Fibroblast of lung (primary cell): ENCODE data around the gene CLCN4. TPM values are rescaled to one million over a fixed set of nuclear protein-coding genes. Genes with fewer than 3 reads are reported as not detected.

Experiments
- DNase-seq, 2 donors: peaks; one replicate each; pipeline versions ENCODE4 v3.0.0 to v3.0.0-alpha.2; 2010; ENCODE audit warnings: low read depth in 2 of 2
- H2AFZ ChIP-seq: 2 replicates; pipeline ENCODE4 v1.5.1; 2012; ENCODE audit warnings: low read length, control low read depth, inconsistent platforms
- H3K27ac ChIP-seq: 2 replicates; pipeline ENCODE4 v1.5.1; 2011; ENCODE audit warnings: low read length, control low read depth; ENCODE audit not compliant: insufficient read depth
- H3K27me3 ChIP-seq: 2 replicates; pipeline ENCODE4 v1.5.1; 2011; ENCODE audit warnings: mild to moderate bottlenecking, low read length; ENCODE audit not compliant: control insufficient read depth, insufficient read depth
- H3K36me3 ChIP-seq: 2 replicates; pipeline ENCODE4 v1.5.1; 2011; ENCODE audit warnings: low read length; ENCODE audit not compliant: control insufficient read depth, insufficient read depth
- H3K4me1 ChIP-seq: 2 replicates; pipeline ENCODE4 v1.5.1; 2011; ENCODE audit warnings: low read length; ENCODE audit not compliant: control insufficient read depth, insufficient read depth; ENCODE audit errors: extremely low read depth
- H3K4me2 ChIP-seq: 2 replicates; pipeline ENCODE4 v1.5.1; 2011; ENCODE audit warnings: low read length, control low read depth; ENCODE audit not compliant: insufficient read depth; ENCODE audit errors: extremely low read depth
- H3K4me3 ChIP-seq, 4 experiments: fragments of 200-600 bp in 1 of 4; sonication (generic) in 1 of 4; replicated peaks in 1 of 4; 2 replicates each; pipeline ENCODE4 v1.5.1; 2011 to 2016; ENCODE audit warnings: low read length in 4 of 4, low read depth in 3 of 4, mild to moderate bottlenecking in 3 of 4, control low read depth in 2 of 4, inconsistent platforms in 1 of 4, mixed read lengths in 1 of 4; ENCODE audit not compliant: insufficient read depth in 1 of 4; ENCODE audit errors: control extremely low read depth in 1 of 4
- H3K79me2 ChIP-seq: 2 replicates; pipeline ENCODE4 v1.5.1; 2012; ENCODE audit warnings: mild to moderate bottlenecking, low read length, inconsistent platforms; ENCODE audit not compliant: control insufficient read depth, insufficient read depth
- H3K9ac ChIP-seq: 2 replicates; pipeline ENCODE4 v1.5.1; 2011; ENCODE audit warnings: mild to moderate bottlenecking, low read length, control low read depth; ENCODE audit not compliant: insufficient read depth
- H3K9me3 ChIP-seq: 2 replicates; pipeline ENCODE4 v1.5.1; 2012; ENCODE audit warnings: low read depth, low read length; ENCODE audit not compliant: control insufficient read depth, insufficient read depth
- H4K20me1 ChIP-seq: 2 replicates; pipeline ENCODE4 v1.5.1; 2011; ENCODE audit warnings: low read length; ENCODE audit not compliant: control insufficient read depth, insufficient read depth; ENCODE audit errors: extremely low read depth
- EZH2 ChIP-seq: IDR thresholded peaks from 2 replicates; pipeline ENCODE4 v1.5.1; 2012; ENCODE audit warnings: low read length, control low read depth, mild to moderate bottlenecking; ENCODE audit errors: missing control alignments
- polyA plus RNA-seq, 2 donors: library from polyadenylated mRNA; depleted of rRNA in 1 of 2; stranded (reverse) in 1 of 2; unstranded in 1 of 2; fragments of >200 nt; gene quantifications; 2 replicates each; pipeline ENCODE4 v1.2.1, GENCODE V29; 2011 to 2012; ENCODE audit warnings: missing spikeins in 1 of 2
- total RNA-seq: library from RNA; depleted of rRNA; stranded (reverse); fragments of >200 nt; gene quantifications from 2 replicates; pipeline ENCODE4 v1.2.1, GENCODE V29; 2014
- TF ChIP-seq, protein P1 (sequence below), 2 donors: IDR thresholded peaks in 1 of 2; conservative IDR thresholded peaks in 1 of 2; 1 replicate in 1 of 2; 2 replicates in 1 of 2; pipeline ENCODE4 v1.5.1; 2011 to 2012; ENCODE audit warnings: low read length in 2 of 2, control low read depth in 1 of 2, inconsistent platforms in 1 of 2, low read depth in 1 of 2, mild to moderate bottlenecking in 1 of 2

The CLCN4 gene
- total and polyA plus RNA-seq, 2 donors (not counting 1 experiment from before 2014, with no cell fraction given) = 0.70 to 4.0 TPM

DNA sequence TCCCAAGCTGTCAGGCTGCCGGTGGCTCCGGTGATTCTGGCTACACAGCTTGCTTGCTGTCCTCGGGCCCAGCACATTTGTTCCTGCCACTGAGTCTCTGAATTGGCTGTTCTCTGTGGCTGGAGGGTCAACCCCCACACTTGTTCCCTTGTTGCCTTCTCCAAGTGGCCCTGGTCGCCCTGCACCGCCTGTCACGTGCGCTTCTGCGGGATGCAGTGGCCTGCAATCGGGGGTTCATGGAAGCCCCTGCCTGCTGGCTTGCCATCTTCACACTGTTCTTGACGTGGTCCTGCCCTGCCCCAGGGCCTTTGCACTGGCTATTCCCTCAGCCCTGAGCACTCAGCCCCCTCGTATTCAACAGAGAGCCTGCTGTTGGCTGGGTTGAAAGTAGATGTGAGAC lies 8.1 kb downstream of the CLCN4 start:
- Histone ChIP-seq H3K9me3 (no peaks in the 10 kb centered on the region), H3K4me3 (no peak overlapping the region), H4K20me1 (no peaks in the 10 kb centered on the region), H3K9ac (no peak overlapping the region), H3K4me2 (no peak overlapping the region), H3K36me3 (no peaks in the 10 kb centered on the region), H3K79me2 (no peaks in the 10 kb centered on the region), H3K4me1 (no peaks in the 10 kb centered on the region), H3K27ac (no peak overlapping the region), H3K27me3 (no peaks in the 10 kb centered on the region), H2AFZ (no peak overlapping the region)
- DNase-seq = no peak
- TF ChIP-seq, protein P1, sequence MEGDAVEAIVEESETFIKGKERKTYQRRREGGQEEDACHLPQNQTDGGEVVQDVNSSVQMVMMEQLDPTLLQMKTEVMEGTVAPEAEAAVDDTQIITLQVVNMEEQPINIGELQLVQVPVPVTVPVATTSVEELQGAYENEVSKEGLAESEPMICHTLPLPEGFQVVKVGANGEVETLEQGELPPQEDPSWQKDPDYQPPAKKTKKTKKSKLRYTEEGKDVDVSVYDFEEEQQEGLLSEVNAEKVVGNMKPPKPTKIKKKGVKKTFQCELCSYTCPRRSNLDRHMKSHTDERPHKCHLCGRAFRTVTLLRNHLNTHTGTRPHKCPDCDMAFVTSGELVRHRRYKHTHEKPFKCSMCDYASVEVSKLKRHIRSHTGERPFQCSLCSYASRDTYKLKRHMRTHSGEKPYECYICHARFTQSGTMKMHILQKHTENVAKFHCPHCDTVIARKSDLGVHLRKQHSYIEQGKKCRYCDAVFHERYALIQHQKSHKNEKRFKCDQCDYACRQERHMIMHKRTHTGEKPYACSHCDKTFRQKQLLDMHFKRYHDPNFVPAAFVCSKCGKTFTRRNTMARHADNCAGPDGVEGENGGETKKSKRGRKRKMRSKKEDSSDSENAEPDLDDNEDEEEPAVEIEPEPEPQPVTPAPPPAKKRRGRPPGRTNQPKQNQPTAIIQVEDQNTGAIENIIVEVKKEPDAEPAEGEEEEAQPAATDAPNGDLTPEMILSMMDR (conservative IDR thresholded peaks at IDR 0.05 in 1 of 2, IDR thresholded peaks at IDR 0.05 in 1 of 2; ENCODE audit: low read depth in 1 of 2, low read length in 2 of 2) = no peak
- TF ChIP-seq EZH2 = no peak

DNA sequence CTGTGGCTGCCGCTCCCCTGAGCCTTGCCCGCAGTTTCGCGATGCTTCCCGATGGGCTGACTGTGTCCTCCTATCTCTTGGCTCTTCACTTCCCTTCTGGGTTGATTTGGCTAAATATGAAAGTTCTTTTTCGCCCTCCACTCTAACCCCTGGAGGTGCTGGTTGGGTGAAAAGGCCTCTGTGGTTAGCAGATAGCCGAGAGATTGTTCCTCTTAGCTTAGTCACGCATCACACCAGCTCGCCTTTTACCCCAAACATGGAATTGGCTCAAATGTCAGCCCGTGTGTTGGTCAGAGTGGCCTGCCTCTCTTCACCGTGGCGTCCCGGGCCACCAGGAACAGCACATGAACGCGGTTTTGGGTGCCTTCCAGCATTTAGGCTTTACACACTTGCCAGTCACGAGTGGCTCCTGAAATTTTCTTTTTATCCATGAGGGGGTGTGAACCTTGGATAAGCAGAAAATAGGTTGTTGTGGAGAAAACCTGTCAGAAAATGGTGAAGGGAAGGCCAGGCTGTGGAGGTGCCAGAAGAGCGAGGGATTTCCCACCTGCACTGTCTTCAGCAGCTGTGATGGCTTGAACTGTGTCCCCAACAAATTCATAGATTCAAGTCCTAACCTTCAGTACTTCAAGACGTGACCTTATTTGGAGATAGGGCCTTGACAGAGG lies 8.9 kb downstream of the CLCN4 start:
- Histone ChIP-seq H2AFZ (no peak overlapping the region), H3K4me1 (no peaks in the 10 kb centered on the region), H3K79me2 (no peaks in the 10 kb centered on the region), H4K20me1 (no peaks in the 10 kb centered on the region), H3K36me3 (no peaks in the 10 kb centered on the region), H3K9ac (no peak overlapping the region), H3K9me3 (no peaks in the 10 kb centered on the region), H3K27ac (no peak overlapping the region), H3K4me2 (no peak overlapping the region), H3K27me3 (no peaks in the 10 kb centered on the region), H3K4me3 (no peak overlapping the region)
- TF ChIP-seq EZH2 = no peak
- TF ChIP-seq, protein P1 (conservative IDR thresholded peaks at IDR 0.05 in 1 of 2, IDR thresholded peaks at IDR 0.05 in 1 of 2; ENCODE audit: low read depth in 1 of 2, low read length in 2 of 2) = no peak
- DNase-seq = peak in 1 of 2 donors; percentile 37

DNA sequence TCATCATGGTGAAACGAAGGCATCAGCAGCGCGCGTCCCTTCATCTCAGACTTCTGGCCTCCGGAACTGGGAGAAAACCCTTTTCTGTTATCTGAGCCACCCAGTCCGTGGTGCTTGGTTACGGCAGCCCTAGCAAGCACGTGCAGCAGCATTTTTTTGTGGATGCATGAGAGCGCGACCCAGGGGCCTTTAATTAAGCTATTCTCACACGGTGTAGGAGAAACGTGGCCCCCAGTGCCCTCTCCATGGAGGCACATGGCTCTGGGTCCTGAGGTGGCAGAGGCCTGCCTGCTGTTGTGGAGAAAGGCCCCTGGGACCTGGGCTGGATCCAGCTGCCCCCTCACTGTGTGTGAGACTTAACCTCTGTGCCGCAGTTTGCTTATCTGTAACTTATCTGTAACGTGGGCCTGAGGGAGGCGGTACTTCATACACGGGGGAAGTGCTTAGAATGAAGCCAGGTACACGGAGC lies 9.5 kb downstream of the CLCN4 start:
- no peak for TF ChIP-seq EZH2
- TF ChIP-seq, protein P1 (conservative IDR thresholded peaks at IDR 0.05 in 1 of 2, IDR thresholded peaks at IDR 0.05 in 1 of 2; ENCODE audit: low read depth in 1 of 2, low read length in 2 of 2) = no peak
- H2AFZ ChIP-seq = no peak overlapping the region
- DNase-seq = no peak
- no peak overlapping the region for H3K9ac ChIP-seq
- H3K36me3 ChIP-seq = no peaks in the 10 kb centered on the region
- no peaks in the 10 kb centered on the region for H3K9me3 ChIP-seq
- no peaks in the 10 kb centered on the region for H4K20me1 ChIP-seq
- no peaks in the 10 kb centered on the region for H3K4me1 ChIP-seq
- H3K27ac ChIP-seq = no peak overlapping the region
- no peak overlapping the region for H3K4me2 ChIP-seq
- H3K4me3 ChIP-seq = no peak overlapping the region
- H3K79me2 ChIP-seq = no peaks in the 10 kb centered on the region
- H3K27me3 ChIP-seq = no peaks in the 10 kb centered on the region
